ENCODE data around the gene NUAK1.

DNA sequence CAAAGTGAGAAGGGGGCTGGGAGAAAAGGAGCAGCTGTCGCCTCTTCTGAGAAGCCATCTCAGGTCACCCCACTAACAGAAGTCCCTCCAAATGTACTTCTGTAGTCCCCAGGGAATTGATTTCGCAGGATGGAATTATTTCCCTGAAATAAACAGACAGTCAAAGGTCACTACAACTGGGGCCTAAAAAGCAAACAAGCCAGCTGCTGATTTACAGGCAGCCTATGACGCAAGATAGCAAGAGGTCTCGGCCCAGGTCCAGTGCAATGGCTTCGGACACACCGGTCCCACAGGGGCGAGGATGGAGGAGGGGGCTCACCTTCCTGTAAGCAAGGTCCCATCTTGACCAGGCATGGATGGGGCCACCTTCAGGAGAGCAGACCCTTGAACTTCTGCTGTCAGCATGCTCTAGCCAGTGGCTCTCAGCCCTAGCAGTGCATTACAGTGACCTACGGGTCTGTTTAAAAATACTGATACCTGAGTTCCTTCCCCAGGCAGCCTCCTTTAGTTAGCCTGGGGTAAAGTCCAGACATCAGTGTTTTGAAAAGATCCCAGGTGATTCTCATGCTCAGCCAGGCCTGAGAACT is 18.1 kb downstream of the NUAK1 start:
- TF ChIP-seq CTCF (IDR thresholded peaks at IDR 0.05) (no peak), POLR2AphosphoS5 (IDR thresholded peaks at IDR 0.05; ENCODE audit: low read depth, low read length) (no peak), REST (IDR thresholded peaks at IDR 0.05; ENCODE audit: insufficient read depth in 1 of 2, low read depth in 2 of 2, low read length in 1 of 2) (no peak)
